Measurements from ENCODE around the gene MRPL4. TPM values are rescaled to one million over a fixed set of nuclear protein-coding genes. Genes with fewer than 3 reads are reported as not detected.

The MRPL4 gene
- 39.4 to 46.1 TPM (median 39.6 TPM) in 3 replicates for total RNA-seq
- long read RNA-seq, transcript MRPL4-207 (8 exons, 1,423 nt), result minor isoform, 7 of 112 reads
- long read RNA-seq, transcript MRPL4-201 (9 exons, 1,455 nt), result major isoform, 89 of 112 reads
- long read RNA-seq, partial matches to known transcripts, result 9 of 112 reads
- long read RNA-seq, other reads (novel, unspliced or antisense), result 7 of 112 reads

DNA sequence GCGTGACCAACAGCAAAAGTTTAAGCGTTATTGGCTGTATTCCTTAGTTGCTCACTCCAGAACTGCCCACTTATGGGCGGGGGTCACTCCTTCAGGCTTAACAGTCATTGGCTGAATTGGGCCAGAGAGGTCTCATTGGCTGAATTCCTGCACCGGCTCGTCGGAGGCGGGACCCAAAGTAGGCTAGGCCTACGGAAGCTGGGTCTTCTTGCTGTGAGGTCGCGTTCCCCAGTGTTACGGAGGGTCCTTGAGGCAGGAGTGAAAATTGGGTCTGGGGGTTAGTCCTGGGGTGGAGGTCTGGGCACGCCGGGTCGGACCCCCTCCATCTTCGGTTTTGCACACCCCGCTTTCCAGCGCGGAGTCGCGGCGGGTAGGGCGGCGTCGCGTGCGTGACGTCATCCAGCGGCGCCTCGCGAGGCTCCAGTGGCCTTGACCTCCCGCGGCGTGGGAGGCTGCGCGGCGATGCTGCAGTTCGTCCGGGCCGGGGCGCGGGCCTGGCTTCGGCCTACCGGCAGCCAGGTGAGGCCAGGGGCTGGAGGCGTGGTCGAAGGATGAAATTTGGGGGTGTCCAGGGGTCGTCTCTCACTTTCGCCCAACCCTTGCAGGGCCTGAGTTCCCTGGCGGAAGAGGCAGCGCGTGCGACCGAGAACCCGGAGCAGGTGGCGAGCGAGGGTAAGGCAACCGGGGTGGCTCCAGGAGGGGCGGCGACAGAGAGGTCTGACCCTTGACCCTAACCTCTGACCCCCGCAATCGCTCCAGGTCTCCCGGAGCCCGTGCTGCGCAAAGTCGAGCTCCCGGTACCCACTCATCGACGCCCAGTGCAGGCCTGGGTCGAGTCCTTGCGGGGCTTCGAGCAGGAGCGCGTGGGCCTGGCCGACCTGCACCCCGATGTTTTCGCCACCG lies at the start of gene MRPL4:
Gene MRPL4, plus strand, starts transcription at position 423 of the 903 bp plus-strand sequence. Its CDS starts 40 bp downstream, at position 463.
- no peak for TF ChIP-seq CTCF (IDR thresholded peaks at IDR 0.05)
- H3K27ac Mint-ChIP-seq (ENCODE audit: unreplicated experiment), result peak within 1 kb of the TSS; percentile 95
- H3K4me1 Mint-ChIP-seq (ENCODE audit: low read depth), result peaks cover 21% of the 10 kb centered on the region
- H3K4me3 Mint-ChIP-seq (ENCODE audit: unreplicated experiment), result peak within 1 kb of the TSS; percentile 93
- no peaks in the 10 kb centered on the region for H3K27me3 Mint-ChIP-seq (ENCODE audit: low read depth)
- no peaks in the 10 kb centered on the region for H3K9me3 Mint-ChIP-seq (ENCODE audit: low read depth)
- H3K36me3 Mint-ChIP-seq (ENCODE audit: low read depth), result peaks cover 15% of the 10 kb centered on the region
- DNase-seq (ENCODE audit: low spot score), result peak; percentile 94

- no peak for TF ChIP-seq CTCF (IDR thresholded peaks at IDR 0.05)
- Mint-ChIP-seq H3K36me3 (ENCODE audit: low read depth) (no peaks in the 10 kb centered on the region), H3K27me3 (ENCODE audit: low read depth) (no peaks in the 10 kb centered on the region), H3K9me3 (ENCODE audit: low read depth) (peaks cover 3% of the 10 kb centered on the region), H3K4me3 (ENCODE audit: unreplicated experiment) (no peak overlapping the region), H3K4me1 (ENCODE audit: low read depth) (no peaks in the 10 kb centered on the region), H3K27ac (ENCODE audit: unreplicated experiment) (no peak overlapping the region)
- no peak for DNase-seq (ENCODE audit: low spot score)
These were observed 48.3 kb upstream of the MRPL4 start for GRCh38 chr19:10203686-10204085.

GRCh38 chr19:10205636-10206035 lies 46.4 kb upstream of the MRPL4 start:
- TF ChIP-seq CTCF (IDR thresholded peaks at IDR 0.05), result no peak
- no peaks in the 10 kb centered on the region for H3K27me3 Mint-ChIP-seq (ENCODE audit: low read depth)
- no peak overlapping the region for H3K4me3 Mint-ChIP-seq (ENCODE audit: unreplicated experiment)
- no peak overlapping the region for H3K27ac Mint-ChIP-seq (ENCODE audit: unreplicated experiment)
- H3K9me3 Mint-ChIP-seq (ENCODE audit: low read depth), result peaks cover 3% of the 10 kb centered on the region
- no peak for DNase-seq (ENCODE audit: low spot score)
- H3K36me3 Mint-ChIP-seq (ENCODE audit: low read depth), result no peaks in the 10 kb centered on the region
- H3K4me1 Mint-ChIP-seq (ENCODE audit: low read depth), result no peaks in the 10 kb centered on the region

DNA sequence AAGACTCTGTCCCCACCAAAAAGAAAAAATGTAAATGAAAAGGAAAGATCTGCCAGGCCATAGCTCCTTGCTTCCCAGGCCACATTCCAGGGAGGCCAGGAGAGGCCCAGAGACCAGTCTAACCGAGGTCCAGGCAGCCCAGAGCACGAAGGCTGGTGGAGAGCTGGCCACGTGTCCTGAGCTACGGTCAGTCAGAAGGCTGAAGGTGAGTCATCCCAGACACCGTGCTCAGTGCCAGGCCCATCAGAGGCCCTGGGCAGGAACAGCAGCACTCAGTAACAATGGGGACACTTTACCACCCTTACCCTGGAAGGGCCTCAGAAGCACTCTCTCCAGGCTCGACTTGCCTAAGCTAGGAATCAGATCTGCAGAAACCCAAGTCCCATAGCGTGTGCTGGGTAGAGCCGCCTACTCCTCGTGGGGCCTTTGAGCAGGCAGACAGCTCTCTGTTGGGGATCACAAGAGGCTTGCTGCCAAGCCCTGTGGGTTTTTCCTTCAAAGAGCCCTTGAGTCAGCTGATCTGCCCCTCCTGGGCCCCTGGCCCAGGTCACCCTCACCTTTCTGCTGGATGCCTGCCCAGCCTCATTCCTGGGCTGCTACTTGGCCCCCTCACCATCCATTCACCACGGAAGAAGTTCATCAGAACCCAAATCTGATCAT lies 45.7 kb upstream of the MRPL4 start:
- Mint-ChIP-seq H3K27me3 (ENCODE audit: low read depth) (no peaks in the 10 kb centered on the region), H3K27ac (ENCODE audit: unreplicated experiment) (no peak overlapping the region), H3K4me3 (ENCODE audit: unreplicated experiment) (no peak overlapping the region), H3K4me1 (ENCODE audit: low read depth) (no peaks in the 10 kb centered on the region), H3K36me3 (ENCODE audit: low read depth) (no peaks in the 10 kb centered on the region), H3K9me3 (ENCODE audit: low read depth) (peaks cover 3% of the 10 kb centered on the region)
- no peak for TF ChIP-seq CTCF (IDR thresholded peaks at IDR 0.05)
- no peak for DNase-seq (ENCODE audit: low spot score)

GRCh38 chr19:10207026-10207425 lies 45.0 kb upstream of the MRPL4 start:
- H3K4me3 Mint-ChIP-seq (ENCODE audit: unreplicated experiment), result no peak overlapping the region
- no peak for DNase-seq (ENCODE audit: low spot score)

More at GRCh38 chr19:10207026-10207425, 45.0 kb upstream of the MRPL4 start:
- TF ChIP-seq CTCF (IDR thresholded peaks at IDR 0.05), result no peak
- Mint-ChIP-seq H3K4me1 (ENCODE audit: low read depth) (no peaks in the 10 kb centered on the region), H3K27me3 (ENCODE audit: low read depth) (no peaks in the 10 kb centered on the region), H3K36me3 (ENCODE audit: low read depth) (no peaks in the 10 kb centered on the region), H3K9me3 (ENCODE audit: low read depth) (peaks cover 3% of the 10 kb centered on the region), H3K27ac (ENCODE audit: unreplicated experiment) (no peak overlapping the region)
